SJCRH30 (cell line): Measurements from ENCODE around the gene GNG7. TPM values are rescaled to one million over a fixed set of nuclear protein-coding genes. Genes with fewer than 3 reads are reported as not detected.

ENCODE experiments used
- DNase-seq, 2 experiments: peaks; one replicate each; pipeline ENCODE4 v3.0.0-alpha.2; 2015 to 2020
- H3K27ac ChIP-seq: fragments of 250-450 bp; sonication (Bioruptor Pico); 2 replicates; pipeline ENCODE4 v1.5.1; 2020; ENCODE audit warnings: mild to moderate bottlenecking, moderate library complexity
- H3K27me3 ChIP-seq: fragments of 250-450 bp; sonication (Bioruptor Pico); 2 replicates; pipeline ENCODE4 v1.5.1; 2020; ENCODE audit warnings: mild to moderate bottlenecking, moderate library complexity
- H3K36me3 ChIP-seq: fragments of 250-450 bp; sonication (Bioruptor Pico); 2 replicates; pipeline ENCODE4 v1.5.1; 2020; ENCODE audit warnings: mild to moderate bottlenecking, moderate library complexity
- H3K4me1 ChIP-seq: fragments of 250-450 bp; sonication (Bioruptor Pico); 2 replicates; pipeline ENCODE4 v1.5.1; 2020; ENCODE audit warnings: mild to moderate bottlenecking, moderate library complexity
- H3K4me3 ChIP-seq: fragments of 250-450 bp; sonication (Bioruptor Pico); 2 replicates; pipeline ENCODE4 v1.5.1; 2020; ENCODE audit warnings: mild to moderate bottlenecking, moderate library complexity
- H3K9me3 ChIP-seq: fragments of 250-450 bp; sonication (Bioruptor Pico); replicated peaks from 2 replicates; pipeline ENCODE4 v1.5.1; 2020; ENCODE audit warnings: mild to moderate bottlenecking, moderate library complexity
- total RNA-seq: library from RNA; depleted of rRNA; stranded (reverse); fragments of >200 nt; shearing (Covaris generic); gene quantifications from 2 replicates; pipeline ENCODE4 v1.2.3, GENCODE V29; 2014

Gene GNG7
- total RNA-seq, 1 experiment from 2014 or later = not detected

- Histone ChIP-seq H3K27me3 (no peaks in the 10 kb centered on the region), H3K9me3 (no peaks in the 10 kb centered on the region), H3K27ac (no peak overlapping the region), H3K4me1 (no peaks in the 10 kb centered on the region), H3K36me3 (no peaks in the 10 kb centered on the region), H3K4me3 (no peak overlapping the region)
- DNase-seq = no peak
Measured at GRCh38 chr19:2706251-2706650, 3.8 kb upstream of the GNG7 start.

GRCh38 chr19:2703691-2704216 is 1.3 kb upstream of the GNG7 start:
- DNase-seq = no peak
- Histone ChIP-seq H3K4me3 (no peak overlapping the region), H3K27me3 (no peaks in the 10 kb centered on the region), H3K27ac (no peak overlapping the region), H3K9me3 (no peaks in the 10 kb centered on the region), H3K36me3 (no peaks in the 10 kb centered on the region), H3K4me1 (no peaks in the 10 kb centered on the region)

- no peaks in the 10 kb centered on the region for H3K9me3 ChIP-seq
- H3K27me3 ChIP-seq = no peaks in the 10 kb centered on the region
- no peaks in the 10 kb centered on the region for H3K36me3 ChIP-seq
- no peak overlapping the region for H3K4me3 ChIP-seq
- DNase-seq = no peak
- no peak overlapping the region for H3K27ac ChIP-seq
- H3K4me1 ChIP-seq = no peaks in the 10 kb centered on the region
Measured at GRCh38 chr19:2703077-2703437, 563 bp upstream of the GNG7 start.

GRCh38 chr19:2701361-2702169 is 929 bp downstream of the GNG7 start:
- H3K4me3 ChIP-seq = no peak overlapping the region

GRCh38 chr19:2700660-2701360 is 1.7 kb downstream of the GNG7 start:
- no peak overlapping the region for H3K4me3 ChIP-seq
- H3K27ac ChIP-seq = no peak overlapping the region
- no peaks in the 10 kb centered on the region for H3K9me3 ChIP-seq
- H3K4me1 ChIP-seq = no peaks in the 10 kb centered on the region
- H3K36me3 ChIP-seq = no peaks in the 10 kb centered on the region
- no peak for DNase-seq
- H3K27me3 ChIP-seq = no peaks in the 10 kb centered on the region

More at GRCh38 chr19:2701361-2702169, 929 bp downstream of the GNG7 start:
- H3K27me3 ChIP-seq = no peaks in the 10 kb centered on the region
- no peaks in the 10 kb centered on the region for H3K9me3 ChIP-seq
- H3K36me3 ChIP-seq = no peaks in the 10 kb centered on the region
- DNase-seq = no peak
- no peaks in the 10 kb centered on the region for H3K4me1 ChIP-seq
- no peak overlapping the region for H3K27ac ChIP-seq

GRCh38 chr19:2699413-2700140 is 2.9 kb downstream of the GNG7 start:
- Histone ChIP-seq H3K4me3 (no peak overlapping the region), H3K9me3 (no peaks in the 10 kb centered on the region), H3K36me3 (no peaks in the 10 kb centered on the region), H3K4me1 (no peaks in the 10 kb centered on the region), H3K27ac (no peak overlapping the region), H3K27me3 (no peaks in the 10 kb centered on the region)
- no peak for DNase-seq

GRCh38 chr19:2694196-2694595 is 8.3 kb downstream of the GNG7 start:
- no peak overlapping the region for H3K27ac ChIP-seq

GRCh38 chr19:2693492-2694160 is 8.9 kb downstream of the GNG7 start:
- H3K9me3 ChIP-seq = no peaks in the 10 kb centered on the region
- H3K27me3 ChIP-seq = no peaks in the 10 kb centered on the region
- no peaks in the 10 kb centered on the region for H3K4me1 ChIP-seq
- no peak overlapping the region for H3K4me3 ChIP-seq
- DNase-seq = no peak
- no peaks in the 10 kb centered on the region for H3K36me3 ChIP-seq
- H3K27ac ChIP-seq = no peak overlapping the region

More at GRCh38 chr19:2694196-2694595, 8.3 kb downstream of the GNG7 start:
- DNase-seq = no peak
- no peaks in the 10 kb centered on the region for H3K9me3 ChIP-seq
- H3K4me1 ChIP-seq = no peaks in the 10 kb centered on the region
- H3K4me3 ChIP-seq = no peak overlapping the region
- H3K27me3 ChIP-seq = no peaks in the 10 kb centered on the region
- H3K36me3 ChIP-seq = no peaks in the 10 kb centered on the region

GRCh38 chr19:2691951-2692350 is 10.5 kb downstream of the GNG7 start:
- Histone ChIP-seq H3K27me3 (no peaks in the 10 kb centered on the region), H3K4me3 (no peak overlapping the region), H3K9me3 (no peaks in the 10 kb centered on the region), H3K36me3 (no peaks in the 10 kb centered on the region), H3K4me1 (no peaks in the 10 kb centered on the region), H3K27ac (no peak overlapping the region)
- DNase-seq = no peak

- H3K27me3 ChIP-seq = no peaks in the 10 kb centered on the region
- no peaks in the 10 kb centered on the region for H3K4me1 ChIP-seq
- H3K27ac ChIP-seq = no peak overlapping the region
- no peak overlapping the region for H3K4me3 ChIP-seq
- no peak for DNase-seq
- H3K9me3 ChIP-seq = no peaks in the 10 kb centered on the region
- H3K36me3 ChIP-seq = no peaks in the 10 kb centered on the region
Measured at GRCh38 chr19:2690856-2691255, 11.6 kb downstream of the GNG7 start.

- H3K4me1 ChIP-seq = no peaks in the 10 kb centered on the region
- H3K4me3 ChIP-seq = no peak overlapping the region
- H3K9me3 ChIP-seq = no peaks in the 10 kb centered on the region
- DNase-seq = no peak
- no peaks in the 10 kb centered on the region for H3K27me3 ChIP-seq
- no peak overlapping the region for H3K27ac ChIP-seq
- no peaks in the 10 kb centered on the region for H3K36me3 ChIP-seq
Measured at GRCh38 chr19:2686360-2686759, 16.1 kb downstream of the GNG7 start.

GRCh38 chr19:2685204-2685704 is 17.2 kb downstream of the GNG7 start:
- Histone ChIP-seq H3K27me3 (no peaks in the 10 kb centered on the region), H3K4me1 (no peaks in the 10 kb centered on the region), H3K36me3 (no peaks in the 10 kb centered on the region), H3K4me3 (peak overlapping the region; percentile 28; the same call in 1 of the 2 replicates), H3K9me3 (no peaks in the 10 kb centered on the region), H3K27ac (0 out of 2 replicates have a peak overlapping the region, but pooled peaks have one; percentile 10)
- DNase-seq = no peak

GRCh38 chr19:2683430-2684003 is 19.0 kb downstream of the GNG7 start:
- Histone ChIP-seq H3K4me1 (no peaks in the 10 kb centered on the region), H3K27me3 (no peaks in the 10 kb centered on the region), H3K4me3 (no peak overlapping the region), H3K9me3 (no peaks in the 10 kb centered on the region), H3K27ac (no peak overlapping the region), H3K36me3 (no peaks in the 10 kb centered on the region)
- no peak for DNase-seq

- H3K4me1 ChIP-seq = no peaks in the 10 kb centered on the region
- H3K27ac ChIP-seq = no peak overlapping the region
- H3K27me3 ChIP-seq = no peaks in the 10 kb centered on the region; the same call in 1 of the 2 replicates
- H3K36me3 ChIP-seq = no peaks in the 10 kb centered on the region
- no peaks in the 10 kb centered on the region for H3K9me3 ChIP-seq
- no peak for DNase-seq
- H3K4me3 ChIP-seq = no peak overlapping the region
Measured at GRCh38 chr19:2680808-2681207, 21.7 kb downstream of the GNG7 start.
